Liver (tissue), 9 donors: ENCODE results near the gene TCFL5. TPM values are rescaled to one million over a fixed set of nuclear protein-coding genes. Genes with fewer than 3 reads are reported as not detected.
"Not testable (repeated sequence)": the region's sequence is repeated elsewhere in the genome, so short reads cannot be mapped to it uniquely, and the experiment has no call there.

Experiments used
- DNase-seq: peaks from one replicate; pipeline ENCODE4 v3.0.0-alpha.2; 2017; ENCODE audit warnings: low spot score
- H3K27ac ChIP-seq, 2 donors: one replicate each; pipeline ENCODE4 v1.7.0; 2013; ENCODE audit warnings: inconsistent platforms in 2 of 2, low read length in 2 of 2, control low read depth in 1 of 2, low read depth in 1 of 2, mild to moderate bottlenecking in 1 of 2
- H3K27me3 ChIP-seq, 4 donors: one replicate each; pipeline versions ENCODE4 v1.6.1 to v1.7.0; 2013; ENCODE audit warnings: low read length in 3 of 4, inconsistent platforms in 1 of 4, mild to moderate bottlenecking in 1 of 4, moderate library complexity in 1 of 4; ENCODE audit not compliant: control insufficient read depth in 4 of 4, insufficient read depth in 4 of 4
- H3K36me3 ChIP-seq, 4 donors: one replicate each; pipeline versions ENCODE4 v1.6.1 to v1.7.0; 2013; ENCODE audit warnings: low read length in 3 of 4, mild to moderate bottlenecking in 3 of 4, low read depth in 1 of 4, moderate library complexity in 1 of 4; ENCODE audit not compliant: control insufficient read depth in 4 of 4, insufficient read depth in 3 of 4
- H3K4me1 ChIP-seq, 4 donors: one replicate each; pipeline versions ENCODE4 v1.6.1 to v1.7.0; 2013; ENCODE audit warnings: low read length in 3 of 4, mild to moderate bottlenecking in 3 of 4, moderate library complexity in 1 of 4; ENCODE audit not compliant: control insufficient read depth in 4 of 4, insufficient read depth in 4 of 4
- H3K4me3 ChIP-seq, 3 donors: one replicate each; pipeline versions ENCODE4 v1.6.1 to v1.7.0; 2013; ENCODE audit warnings: low read length in 3 of 3, control low read depth in 1 of 3, low read depth in 1 of 3, mild to moderate bottlenecking in 1 of 3
- H3K9ac ChIP-seq, 2 donors: one replicate each; pipeline ENCODE4 v1.7.0; 2013; ENCODE audit warnings: low read length in 2 of 2, mild to moderate bottlenecking in 2 of 2, moderate library complexity in 2 of 2, control low read depth in 1 of 2, low read depth in 1 of 2
- H3K9me3 ChIP-seq, 4 donors: one replicate each; pipeline versions ENCODE4 v1.6.1 to v1.7.0; 2013; ENCODE audit warnings: low read length in 3 of 4; ENCODE audit not compliant: control insufficient read depth in 4 of 4
- EGR1 ChIP-seq, 2 donors: IDR thresholded peaks; 2 replicates each; pipeline ENCODE4 v1.6.1; 2016 to 2018; ENCODE audit warnings: antibody characterized with exemption in 2 of 2, low read depth in 2 of 2
- FOXA1 ChIP-seq: IDR thresholded peaks from 2 replicates; pipeline ENCODE4 v1.6.1; 2016; ENCODE audit warnings: antibody characterized with exemption
- GABPA ChIP-seq, 2 donors: IDR thresholded peaks in 1 of 2; conservative IDR thresholded peaks in 1 of 2; 2 replicates each; pipeline ENCODE4 v1.6.1; 2016; ENCODE audit warnings: antibody characterized with exemption in 2 of 2, mild to moderate bottlenecking in 1 of 2, moderate library complexity in 1 of 2
- HNF4G ChIP-seq: IDR thresholded peaks from 2 replicates; pipeline ENCODE4 v1.6.1; 2016; ENCODE audit warnings: antibody characterized with exemption
- JUND ChIP-seq, 2 donors: IDR thresholded peaks; 2 replicates each; pipeline ENCODE4 v1.6.1; 2016; ENCODE audit warnings: antibody characterized with exemption in 2 of 2
- NR2F2 ChIP-seq: IDR thresholded peaks from 2 replicates; pipeline ENCODE4 v1.6.1; 2016; ENCODE audit warnings: antibody characterized with exemption
- RAD21 ChIP-seq, 2 donors: IDR thresholded peaks; 2 replicates each; pipeline ENCODE4 v1.6.1; 2016; ENCODE audit warnings: antibody characterized with exemption in 2 of 2, mild to moderate bottlenecking in 2 of 2
- SP1 ChIP-seq: IDR thresholded peaks from 2 replicates; pipeline ENCODE4 v1.6.1; 2018; ENCODE audit warnings: antibody characterized with exemption, mild to moderate bottlenecking
- TAF1 ChIP-seq: conservative IDR thresholded peaks from 2 replicates; pipeline ENCODE4 v1.6.1; 2016; ENCODE audit warnings: antibody characterized with exemption, mild to moderate bottlenecking
- YY1 ChIP-seq: IDR thresholded peaks from 2 replicates; pipeline ENCODE4 v1.6.1; 2016; ENCODE audit warnings: antibody characterized with exemption, mild to moderate bottlenecking
- WGBS: extraction: QIAGEN DNeasy Blood & Tissue Kit; methylation state at CpG from one replicate; pipeline ENCODE4 v1.1.7; 2013; 5-methylcytosine and 5-hydroxymethylcytosine counted together
- polyA plus RNA-seq, 2 donors: library from polyadenylated mRNA; stranded (reverse) in 1 of 2; unstranded in 1 of 2; fragments of 200-250 nt in 1 of 2; fragments of >200 nt in 1 of 2; fragmentation: Nextera tagmentation in 1 of 2; extraction: Ambion mirVana in 1 of 2; gene quantifications; one replicate each; pipeline versions ENCODE4 v1.2.1 to v1.2.3, GENCODE V29; 2013 to 2015
- total RNA-seq, 2 donors: library from RNA; depleted of rRNA; stranded (reverse); fragments of >200 nt; gene quantifications; one replicate each; pipeline ENCODE4 v1.2.3, GENCODE V29; 2014
- TF ChIP-seq, protein P1 (sequence below): IDR thresholded peaks from 2 replicates; pipeline ENCODE4 v1.6.1; 2016; ENCODE audit warnings: antibody characterized with exemption
- TF ChIP-seq, protein P2 (sequence below): IDR thresholded peaks from 2 replicates; pipeline ENCODE4 v1.6.1; 2016; ENCODE audit warnings: antibody characterized with exemption
- TF ChIP-seq, protein P3 (sequence below): IDR thresholded peaks from 2 replicates; pipeline ENCODE4 v1.6.1; 2016; ENCODE audit warnings: antibody characterized with exemption, mild to moderate bottlenecking
- TF ChIP-seq, protein P4 (sequence below): IDR thresholded peaks from 2 replicates; pipeline ENCODE4 v1.6.1; 2016; ENCODE audit warnings: antibody characterized with exemption
- TF ChIP-seq, protein P5 (sequence below): fragments of 150-350 bp; IDR thresholded peaks from 2 replicates; pipeline ENCODE4 v1.5.1; 2017; ENCODE audit warnings: improper control_type of control experiment, low read depth, low read length; ENCODE audit not compliant: missing input control
- donor health status: healthy.
- donor health status: healthy.
- donor health status: healthy.
- donor health status: healthy.
- donor health status: healthy.

The TCFL5 gene
- total and polyA plus RNA-seq, 4 donors: 0.79 to 3.8 (median 2.2) TPM

DNA sequence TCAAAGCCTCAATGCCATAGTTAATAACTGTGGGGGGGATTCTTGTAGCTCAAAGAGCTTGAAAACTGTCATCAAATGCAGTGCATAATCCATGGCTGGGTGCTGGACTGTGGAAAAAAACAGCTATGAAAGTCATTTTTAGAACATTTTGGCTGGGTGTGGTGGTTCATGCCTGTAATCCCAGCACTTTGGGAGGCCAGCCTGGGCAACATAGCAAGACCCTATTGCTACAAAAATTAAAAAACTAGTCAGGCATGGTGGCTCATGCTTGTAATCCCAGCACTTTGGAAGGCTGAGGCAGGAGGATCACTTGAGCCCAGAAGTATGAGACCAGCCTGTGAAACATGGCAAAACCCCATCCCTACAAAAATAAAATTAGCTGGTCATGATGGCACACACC, 12.2 kb downstream of the TCFL5 start:
- Histone ChIP-seq H3K27me3 (no peaks in the 10 kb centered on the region), H3K4me3 (no peak overlapping the region), H3K9me3 (no peaks in the 10 kb centered on the region)

DNA sequence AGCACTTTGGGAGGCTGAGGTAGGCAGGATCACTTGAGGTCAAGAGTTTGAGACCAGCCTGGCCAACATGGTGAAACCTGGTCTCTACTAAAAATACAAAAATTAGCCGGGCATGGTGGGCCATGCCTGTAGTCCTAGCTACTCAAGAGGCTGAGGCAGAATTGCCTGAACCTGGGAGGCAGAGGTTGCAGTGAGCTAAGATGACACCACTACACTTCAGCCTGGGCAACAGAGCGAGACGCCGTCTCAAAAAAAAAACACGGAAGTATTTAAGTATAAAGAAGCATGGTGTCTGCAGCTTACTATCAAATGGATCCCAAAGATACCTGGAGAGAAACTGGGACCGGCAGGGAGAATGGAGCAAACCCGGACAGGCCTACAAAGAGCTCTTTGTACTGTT, 12.7 kb downstream of the TCFL5 start:
- H3K9ac ChIP-seq, H3K27ac ChIP-seq, H3K9me3 ChIP-seq, H3K27me3 ChIP-seq, DNase-seq, H3K4me3 ChIP-seq, H3K36me3 ChIP-seq, H3K4me1 ChIP-seq: not testable (repeated sequence)
- WGBS: 98% methylated on average over 7 of the region's 7 CpGs

More for the DNA sequence above, 12.2 kb downstream of the TCFL5 start:
- H3K9ac ChIP-seq: no peak overlapping the region
- no peak overlapping the region for H3K27ac ChIP-seq
- TF ChIP-seq, protein P1, sequence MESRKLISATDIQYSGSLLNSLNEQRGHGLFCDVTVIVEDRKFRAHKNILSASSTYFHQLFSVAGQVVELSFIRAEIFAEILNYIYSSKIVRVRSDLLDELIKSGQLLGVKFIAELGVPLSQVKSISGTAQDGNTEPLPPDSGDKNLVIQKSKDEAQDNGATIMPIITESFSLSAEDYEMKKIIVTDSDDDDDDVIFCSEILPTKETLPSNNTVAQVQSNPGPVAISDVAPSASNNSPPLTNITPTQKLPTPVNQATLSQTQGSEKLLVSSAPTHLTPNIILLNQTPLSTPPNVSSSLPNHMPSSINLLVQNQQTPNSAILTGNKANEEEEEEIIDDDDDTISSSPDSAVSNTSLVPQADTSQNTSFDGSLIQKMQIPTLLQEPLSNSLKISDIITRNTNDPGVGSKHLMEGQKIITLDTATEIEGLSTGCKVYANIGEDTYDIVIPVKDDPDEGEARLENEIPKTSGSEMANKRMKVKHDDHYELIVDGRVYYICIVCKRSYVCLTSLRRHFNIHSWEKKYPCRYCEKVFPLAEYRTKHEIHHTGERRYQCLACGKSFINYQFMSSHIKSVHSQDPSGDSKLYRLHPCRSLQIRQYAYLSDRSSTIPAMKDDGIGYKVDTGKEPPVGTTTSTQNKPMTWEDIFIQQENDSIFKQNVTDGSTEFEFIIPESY: no peak
- no peak for TF ChIP-seq YY1
- TF ChIP-seq FOXA1: no peak
- TF ChIP-seq, protein P2, sequence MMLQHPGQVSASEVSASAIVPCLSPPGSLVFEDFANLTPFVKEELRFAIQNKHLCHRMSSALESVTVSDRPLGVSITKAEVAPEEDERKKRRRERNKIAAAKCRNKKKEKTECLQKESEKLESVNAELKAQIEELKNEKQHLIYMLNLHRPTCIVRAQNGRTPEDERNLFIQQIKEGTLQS: no peak
- TF ChIP-seq, protein P3, sequence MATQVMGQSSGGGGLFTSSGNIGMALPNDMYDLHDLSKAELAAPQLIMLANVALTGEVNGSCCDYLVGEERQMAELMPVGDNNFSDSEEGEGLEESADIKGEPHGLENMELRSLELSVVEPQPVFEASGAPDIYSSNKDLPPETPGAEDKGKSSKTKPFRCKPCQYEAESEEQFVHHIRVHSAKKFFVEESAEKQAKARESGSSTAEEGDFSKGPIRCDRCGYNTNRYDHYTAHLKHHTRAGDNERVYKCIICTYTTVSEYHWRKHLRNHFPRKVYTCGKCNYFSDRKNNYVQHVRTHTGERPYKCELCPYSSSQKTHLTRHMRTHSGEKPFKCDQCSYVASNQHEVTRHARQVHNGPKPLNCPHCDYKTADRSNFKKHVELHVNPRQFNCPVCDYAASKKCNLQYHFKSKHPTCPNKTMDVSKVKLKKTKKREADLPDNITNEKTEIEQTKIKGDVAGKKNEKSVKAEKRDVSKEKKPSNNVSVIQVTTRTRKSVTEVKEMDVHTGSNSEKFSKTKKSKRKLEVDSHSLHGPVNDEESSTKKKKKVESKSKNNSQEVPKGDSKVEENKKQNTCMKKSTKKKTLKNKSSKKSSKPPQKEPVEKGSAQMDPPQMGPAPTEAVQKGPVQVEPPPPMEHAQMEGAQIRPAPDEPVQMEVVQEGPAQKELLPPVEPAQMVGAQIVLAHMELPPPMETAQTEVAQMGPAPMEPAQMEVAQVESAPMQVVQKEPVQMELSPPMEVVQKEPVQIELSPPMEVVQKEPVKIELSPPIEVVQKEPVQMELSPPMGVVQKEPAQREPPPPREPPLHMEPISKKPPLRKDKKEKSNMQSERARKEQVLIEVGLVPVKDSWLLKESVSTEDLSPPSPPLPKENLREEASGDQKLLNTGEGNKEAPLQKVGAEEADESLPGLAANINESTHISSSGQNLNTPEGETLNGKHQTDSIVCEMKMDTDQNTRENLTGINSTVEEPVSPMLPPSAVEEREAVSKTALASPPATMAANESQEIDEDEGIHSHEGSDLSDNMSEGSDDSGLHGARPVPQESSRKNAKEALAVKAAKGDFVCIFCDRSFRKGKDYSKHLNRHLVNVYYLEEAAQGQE: no peak
- no peak for TF ChIP-seq HNF4G
- TF ChIP-seq NR2F2: no peak
- TF ChIP-seq GABPA (IDR thresholded peaks at IDR 0.05 in 1 of 2, conservative IDR thresholded peaks at IDR 0.05 in 1 of 2): no peak
- TF ChIP-seq, protein P4, sequence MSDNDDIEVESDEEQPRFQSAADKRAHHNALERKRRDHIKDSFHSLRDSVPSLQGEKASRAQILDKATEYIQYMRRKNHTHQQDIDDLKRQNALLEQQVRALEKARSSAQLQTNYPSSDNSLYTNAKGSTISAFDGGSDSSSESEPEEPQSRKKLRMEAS: no peak
- TF ChIP-seq JUND (IDR thresholded peaks at IDR 0.05): no peak
- DNase-seq: no peak
- no peaks in the 10 kb centered on the region for H3K4me1 ChIP-seq
- H3K36me3 ChIP-seq: peaks cover 0 to 13% (median 2%) of the 10 kb centered on the region in 4 donors

DNA sequence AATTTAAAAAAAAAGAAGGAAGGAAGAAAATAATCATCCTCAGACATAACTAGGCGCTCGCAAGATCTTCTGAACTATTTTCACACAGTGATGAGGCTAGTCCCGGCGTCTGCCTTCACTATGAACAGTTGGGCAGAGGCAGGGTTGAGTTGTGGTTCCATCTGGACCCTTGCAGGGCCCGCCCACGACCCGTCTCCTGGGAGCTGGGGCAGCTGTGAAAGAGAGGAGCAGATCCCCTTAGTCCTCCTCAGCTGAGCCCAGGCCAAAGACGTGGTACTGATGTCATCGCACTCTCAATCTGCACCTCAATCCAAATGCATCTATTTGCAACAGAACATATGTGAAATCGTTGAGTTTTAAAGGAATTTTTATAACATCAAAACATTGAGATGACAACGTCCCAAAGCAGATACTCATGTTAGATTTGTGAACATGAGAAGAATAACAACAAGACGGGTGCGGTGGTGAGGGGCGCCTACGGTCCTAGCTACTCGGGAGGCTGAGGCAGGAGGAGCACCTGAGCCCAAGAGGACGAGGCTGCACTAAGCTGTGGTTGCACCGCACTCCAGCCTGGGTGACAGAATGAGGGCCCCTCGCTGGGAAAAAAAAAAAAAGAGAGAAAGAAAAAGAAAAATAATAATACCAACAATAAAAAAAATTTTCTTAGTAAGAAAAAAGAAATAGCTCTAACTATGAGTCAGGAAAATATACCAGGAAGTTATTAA, 15.3 kb downstream of the TCFL5 start:
- Histone ChIP-seq H3K4me3 (no peak overlapping the region), H3K9ac (no peak overlapping the region), H3K27ac (no peak overlapping the region), H3K9me3 (no peaks in the 10 kb centered on the region), H3K36me3 (peaks cover 0 to 4% (median 0%) of the 10 kb centered on the region in 4 donors), H3K27me3 (no peaks in the 10 kb centered on the region), H3K4me1 (no peaks in the 10 kb centered on the region)
- DNase-seq: no peak
- WGBS: 95% methylated on average over 19 of the region's 19 CpGs
- TF ChIP-seq JUND (IDR thresholded peaks at IDR 0.05): no peak
- TF ChIP-seq HNF4G: no peak
- TF ChIP-seq, protein P2: no peak
- no peak for TF ChIP-seq TAF1
- TF ChIP-seq, protein P1: no peak
- no peak for TF ChIP-seq YY1
- TF ChIP-seq EGR1 (IDR thresholded peaks at IDR 0.05; ENCODE audit: low read depth in 2 of 2): no peak
- TF ChIP-seq, protein P5, sequence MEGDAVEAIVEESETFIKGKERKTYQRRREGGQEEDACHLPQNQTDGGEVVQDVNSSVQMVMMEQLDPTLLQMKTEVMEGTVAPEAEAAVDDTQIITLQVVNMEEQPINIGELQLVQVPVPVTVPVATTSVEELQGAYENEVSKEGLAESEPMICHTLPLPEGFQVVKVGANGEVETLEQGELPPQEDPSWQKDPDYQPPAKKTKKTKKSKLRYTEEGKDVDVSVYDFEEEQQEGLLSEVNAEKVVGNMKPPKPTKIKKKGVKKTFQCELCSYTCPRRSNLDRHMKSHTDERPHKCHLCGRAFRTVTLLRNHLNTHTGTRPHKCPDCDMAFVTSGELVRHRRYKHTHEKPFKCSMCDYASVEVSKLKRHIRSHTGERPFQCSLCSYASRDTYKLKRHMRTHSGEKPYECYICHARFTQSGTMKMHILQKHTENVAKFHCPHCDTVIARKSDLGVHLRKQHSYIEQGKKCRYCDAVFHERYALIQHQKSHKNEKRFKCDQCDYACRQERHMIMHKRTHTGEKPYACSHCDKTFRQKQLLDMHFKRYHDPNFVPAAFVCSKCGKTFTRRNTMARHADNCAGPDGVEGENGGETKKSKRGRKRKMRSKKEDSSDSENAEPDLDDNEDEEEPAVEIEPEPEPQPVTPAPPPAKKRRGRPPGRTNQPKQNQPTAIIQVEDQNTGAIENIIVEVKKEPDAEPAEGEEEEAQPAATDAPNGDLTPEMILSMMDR: no peak
- TF ChIP-seq GABPA (IDR thresholded peaks at IDR 0.05 in 1 of 2, conservative IDR thresholded peaks at IDR 0.05 in 1 of 2): no peak
- no peak for TF ChIP-seq SP1
- TF ChIP-seq NR2F2: no peak
- no peak for TF ChIP-seq FOXA1
- TF ChIP-seq RAD21 (IDR thresholded peaks at IDR 0.05): no peak
